Pancreas (tissue), 10 donors: ENCODE data around the gene FAM120A. TPM values are rescaled to one million over a fixed set of nuclear protein-coding genes. Genes with fewer than 3 reads are reported as not detected.

Experiments
- ATAC-seq, 4 donors: fragments of 200-7000 bp; cut with Tn5 transposase; one replicate each; pipeline versions ENCODE4 v1.8.0 to v1.9.1; 2020; ENCODE audit warnings: mild to moderate bottlenecking in 4 of 4, moderate library complexity in 4 of 4
- DNase-seq, 6 donors: peaks; one replicate each; pipeline ENCODE4 v3.0.0-alpha.2; 2020
- FAIRE-seq: peaks from 2 replicates; lab custom pipeline; 2012; peaks lifted over from hg19 to GRCh38; lab: Jason Lieb, UNC
- H3K27ac ChIP-seq, 4 donors: fragments of 200-600 bp; sonication (generic); 1 replicate in 3 of 4; 2 replicates in 1 of 4; pipeline versions ENCODE4 v1.5.0 to v1.8.0; 2020
- H3K27me3 ChIP-seq, 4 donors: fragments of 200-600 bp; one replicate each; pipeline ENCODE4 v1.8.0; 2021
- H3K36me3 ChIP-seq, 3 donors: fragments of 200-600 bp; sonication (generic) in 1 of 3; one replicate each; pipeline versions ENCODE4 v1.5.0 to v1.8.0; 2020 to 2021
- H3K4me1 ChIP-seq, 3 donors: fragments of 200-600 bp; one replicate each; pipeline ENCODE4 v1.8.0; 2021
- H3K4me3 ChIP-seq, 4 donors: fragments of 200-600 bp; sonication (generic) in 2 of 4; one replicate each; pipeline versions ENCODE4 v1.5.0 to v1.8.0; 2020 to 2021
- H3K9me3 ChIP-seq, 4 donors: fragments of 200-600 bp; one replicate each; pipeline ENCODE4 v1.8.0; 2021
- CTCF ChIP-seq, 4 donors: fragments of 200-600 bp; sonication (generic) in 3 of 4; IDR thresholded peaks; one replicate each; pipeline versions ENCODE4 v1.5.0 to v1.8.0; 2021; ENCODE audit warnings: antibody characterized with exemption in 4 of 4
- WGBS, 2 donors: extraction: QIAGEN DNeasy Blood & Tissue Kit; methylation state at CpG; one replicate each; pipeline ENCODE4 v1.1.7; 2013; 5-methylcytosine and 5-hydroxymethylcytosine counted together
- intact Hi-C, 3 donors: fragments of 100-400 bp; cut with DNase I; formaldehyde crosslinking; loops; one replicate each; pipeline versions ENCODE4 v1.11.1 to v1.14.2; 2022
- polyA plus RNA-seq, 2 donors: library from polyadenylated mRNA; stranded (reverse); fragments of 200-250 nt; gene quantifications; one replicate each; pipeline ENCODE4 v1.2.3, GENCODE V29; 2013
- total RNA-seq, 6 donors: library from RNA; stranded (reverse); fragmentation: NEBNext Ultra II Directional in 4 of 6; extraction: Animal tissue kit (Norgen Biotek cat#: 25700) in 4 of 6; gene quantifications; one replicate each; pipeline versions ENCODE4 v1.2.1 to v1.2.4, GENCODE V29; 2021 to 2023
- donor health status: healthy with polysubstance abuse.
- donor health status: DM: no; HTN: no; CAD: no; lungs with moderate emphysema.
- donor health status: DM: no; HTN: no; CAD: no.
- donor health status: control.
- donor health status: control.
- donor health status: Bipolar disorder and iron deficiency.
- donor health status: DM: yes; HTN: yes; CAD: no.
- donor health status: DM: no; HTN: no; CAD: no.
- donor health status: DM: no; HTN: no; CAD: no.
- donor health status: DM: yes; HTN: yes; CAD: no.

FAM120A gene
- total and polyA plus RNA-seq, 8 donors, result 24.2 to 66.4 (median 54.0) TPM

DNA sequence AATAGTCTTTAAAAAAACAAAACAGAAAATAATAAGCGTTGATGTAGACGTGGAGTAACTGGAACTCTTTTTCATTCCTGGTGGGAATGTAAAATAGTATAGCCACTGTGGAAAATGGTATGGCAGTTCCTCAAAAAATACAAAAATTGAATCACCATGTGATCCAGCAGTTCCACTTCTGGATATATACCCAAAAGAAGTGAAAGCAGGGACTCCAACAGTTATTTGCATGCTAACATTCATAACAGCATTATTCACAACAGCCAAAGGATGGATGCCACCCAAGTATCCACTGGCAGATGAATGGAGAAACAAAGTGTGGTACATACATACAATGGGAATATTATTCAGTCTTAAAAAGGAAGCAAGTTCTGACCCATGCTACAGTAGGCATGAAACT is 120.7 kb downstream of the FAM120A start:
- ATAC-seq (no peak), DNase-seq (no peak), FAIRE-seq (no peak)
- H3K9me3 ChIP-seq, result no peaks in the 10 kb centered on the region
- intact Hi-C loops, result no loop called here
- TF ChIP-seq CTCF (IDR thresholded peaks at IDR 0.05), result no peak
- H3K36me3 ChIP-seq, result no peaks in the 10 kb centered on the region
- H3K4me1 ChIP-seq, result peaks cover 0 to 6% (median 0%) of the 10 kb centered on the region in 3 donors
- H3K27ac ChIP-seq, result no peak overlapping the region
- H3K4me3 ChIP-seq, result no peak overlapping the region
- 91 to 96% methylated on average over 2 of the region's 2 CpGs for WGBS, 2 donors
- H3K27me3 ChIP-seq, result no peaks in the 10 kb centered on the region

- Histone ChIP-seq H3K9me3 (no peaks in the 10 kb centered on the region), H3K27ac (no peak overlapping the region)
- no peak for TF ChIP-seq CTCF (IDR thresholded peaks at IDR 0.05)
Measured at GRCh38 chr9:93572636-93573515, 121.4 kb downstream of the FAM120A start.

GRCh38 chr9:93573516-93573828 is 122.0 kb downstream of the FAM120A start:
- Histone ChIP-seq H3K4me3 (no peak overlapping the region), H3K9me3 (no peaks in the 10 kb centered on the region), H3K36me3 (no peaks in the 10 kb centered on the region), H3K4me1 (peaks cover 4 to 13% (median 6%) of the 10 kb centered on the region in 3 donors), H3K27me3 (no peaks in the 10 kb centered on the region), H3K27ac (no peak overlapping the region)
- intact Hi-C loops, result no loop called here
- 98% methylated on average over 3 of the region's 3 CpGs for WGBS, 2 donors
- TF ChIP-seq CTCF (IDR thresholded peaks at IDR 0.05), result no peak
- FAIRE-seq (no peak), DNase-seq (no peak), ATAC-seq (no peak)

More at GRCh38 chr9:93572636-93573515, 121.4 kb downstream of the FAM120A start:
- 93 to 97% methylated on average over 8 of the region's 8 CpGs for WGBS, 2 donors
- no peak overlapping the region for H3K4me3 ChIP-seq
- DNase-seq (no peak), ATAC-seq (no peak), FAIRE-seq (no peak)
- H3K27me3 ChIP-seq, result no peaks in the 10 kb centered on the region
- no peaks in the 10 kb centered on the region for H3K36me3 ChIP-seq
- intact Hi-C loops, result no loop called here
- peaks cover 0 to 7% (median under 1%) of the 10 kb centered on the region in 3 donors for H3K4me1 ChIP-seq

DNA sequence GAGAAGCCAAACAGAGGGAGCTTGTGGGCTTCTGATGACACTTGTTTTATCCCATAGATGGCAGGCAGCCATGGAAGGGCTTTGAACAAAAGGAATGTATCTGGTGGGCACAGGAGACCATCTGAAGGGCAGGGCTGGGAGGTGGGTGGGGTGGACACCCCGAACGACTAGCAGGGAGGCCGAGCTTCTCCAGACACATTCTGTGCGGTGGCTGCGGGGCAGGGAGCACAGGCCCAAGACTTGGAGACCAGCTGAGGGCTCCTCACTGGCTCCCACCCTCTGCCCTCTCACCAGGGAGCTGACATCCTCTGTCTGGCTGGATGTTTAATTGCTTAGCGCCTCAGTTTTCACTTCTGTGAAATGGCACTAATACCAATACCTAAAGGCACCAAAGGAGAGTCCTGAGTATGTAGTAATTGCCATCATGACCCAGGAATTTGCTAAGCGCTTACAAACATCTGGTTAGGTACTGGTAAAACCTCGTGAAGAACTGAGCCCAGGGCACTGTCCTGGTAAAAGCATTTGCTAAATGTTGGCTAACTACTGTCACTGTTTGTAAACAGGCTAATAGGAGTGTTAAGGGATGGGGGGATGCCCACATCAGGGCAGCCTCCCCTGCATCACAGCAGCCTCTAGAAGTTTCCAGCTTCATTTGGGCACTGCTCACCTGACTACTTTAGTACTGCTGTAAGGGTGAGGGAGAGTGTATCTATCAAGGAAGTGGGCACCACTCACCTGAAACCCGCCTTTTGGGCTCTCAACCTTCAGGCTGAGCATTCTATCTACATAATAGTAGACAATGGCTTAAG is 122.8 kb downstream of the FAM120A start:
- peak in 1 of 6 donors; percentile 1 for DNase-seq
- no peak for TF ChIP-seq CTCF (IDR thresholded peaks at IDR 0.05)
- 88 to 91% methylated on average over 9 of the region's 9 CpGs for WGBS, 2 donors
- Histone ChIP-seq H3K27me3 (no peaks in the 10 kb centered on the region), H3K36me3 (no peaks in the 10 kb centered on the region), H3K27ac (no peak overlapping the region), H3K4me1 (peaks cover 10 to 16% (median 11%) of the 10 kb centered on the region in 3 donors), H3K4me3 (no peak overlapping the region), H3K9me3 (no peaks in the 10 kb centered on the region)
- no peak for FAIRE-seq
- ATAC-seq, result no peak
- intact Hi-C loops, result no loop called here
